H9 (cell line): Measurements from ENCODE around the gene DPEP3. TPM values are rescaled to one million over a fixed set of nuclear protein-coding genes. Genes with fewer than 3 reads are reported as not detected.

Experiments
- DNase-seq: peaks from one replicate; pipeline ENCODE4 v3.0.0-alpha.2; 2017
- H2AFZ ChIP-seq: one replicate; pipeline ENCODE4 v1.6.1; 2013; ENCODE audit warnings: mild to moderate bottlenecking, low read length, control low read depth, moderate library complexity
- H2AK5ac ChIP-seq: 2 replicates; pipeline ENCODE4 v1.6.1; 2013; ENCODE audit warnings: low read length, control low read depth, mixed read lengths; ENCODE audit not compliant: insufficient read length
- H2BK120ac ChIP-seq: one replicate; pipeline ENCODE4 v1.6.1; 2013; ENCODE audit warnings: low read depth, mild to moderate bottlenecking, low read length, control low read depth, inconsistent platforms; ENCODE audit not compliant: poor library complexity, severe bottlenecking
- H2BK12ac ChIP-seq: 2 replicates; pipeline ENCODE4 v1.6.1; 2013; ENCODE audit warnings: low read length, control low read depth, mixed read lengths, low read depth; ENCODE audit not compliant: insufficient read length
- H2BK15ac ChIP-seq: 2 replicates; pipeline ENCODE4 v1.6.1; 2013; ENCODE audit warnings: low read depth, low read length, control low read depth
- H2BK20ac ChIP-seq: one replicate; pipeline ENCODE4 v1.6.1; 2013; ENCODE audit warnings: low read depth, mild to moderate bottlenecking, low read length, control low read depth, inconsistent platforms; ENCODE audit not compliant: poor library complexity, severe bottlenecking
- H2BK5ac ChIP-seq: 2 replicates; pipeline ENCODE4 v1.6.1; 2013; ENCODE audit warnings: low read length, control low read depth, mixed read lengths; ENCODE audit not compliant: insufficient read length
- H3K14ac ChIP-seq: 2 replicates; pipeline ENCODE4 v1.6.1; 2013; ENCODE audit warnings: low read length, control low read depth; ENCODE audit not compliant: insufficient read depth
- H3K18ac ChIP-seq: 2 replicates; pipeline ENCODE4 v1.6.1; 2013; ENCODE audit warnings: low read depth, mild to moderate bottlenecking, mixed read lengths, low read length, control low read depth; ENCODE audit not compliant: insufficient read length
- H3K23ac ChIP-seq: 2 replicates; pipeline ENCODE4 v1.6.1; 2013; ENCODE audit warnings: low read length, control low read depth, mixed read lengths, low read depth; ENCODE audit not compliant: insufficient read length
- H3K23me2 ChIP-seq: 2 replicates; pipeline ENCODE4 v1.6.1; 2013; ENCODE audit warnings: low read depth, mild to moderate bottlenecking, mixed read lengths, low read length, control low read depth; ENCODE audit not compliant: insufficient read length, poor library complexity, severe bottlenecking
- H3K27ac ChIP-seq: 2 replicates; pipeline ENCODE4 v1.5.1; 2013; ENCODE audit warnings: low read length, control low read depth, mixed read lengths, low read depth; ENCODE audit not compliant: insufficient read length
- H3K27me3 ChIP-seq: 2 replicates; pipeline ENCODE4 v1.6.1; 2013; ENCODE audit warnings: low read length, control low read depth, inconsistent platforms; ENCODE audit not compliant: insufficient read depth
- H3K4ac ChIP-seq: 2 replicates; pipeline ENCODE4 v1.6.1; 2013; ENCODE audit warnings: low read depth, mild to moderate bottlenecking, control low read depth, inconsistent platforms, low read length, moderate library complexity
- H3K4me1 ChIP-seq: 2 replicates; pipeline ENCODE4 v1.6.1; 2013; ENCODE audit warnings: low read length, control low read depth, inconsistent platforms; ENCODE audit not compliant: insufficient read depth
- H3K4me2 ChIP-seq: 2 replicates; pipeline ENCODE4 v1.6.1; 2013; ENCODE audit warnings: low read length, control low read depth, mixed read lengths; ENCODE audit not compliant: insufficient read length, insufficient read depth
- H3K56ac ChIP-seq: 2 replicates; pipeline ENCODE4 v1.6.1; 2013; ENCODE audit warnings: low read depth, mild to moderate bottlenecking, mixed read lengths, low read length, control low read depth; ENCODE audit not compliant: insufficient read length
- H3K79me1 ChIP-seq: 2 replicates; pipeline ENCODE4 v1.6.1; 2013; ENCODE audit warnings: low read depth, mild to moderate bottlenecking, moderate library complexity, low read length, control low read depth, inconsistent platforms; ENCODE audit not compliant: insufficient read depth, poor library complexity, severe bottlenecking
- H3K79me2 ChIP-seq: 2 replicates; pipeline ENCODE4 v1.6.1; 2013; ENCODE audit warnings: low read length, control low read depth, inconsistent platforms; ENCODE audit not compliant: insufficient read depth
- H3K9ac ChIP-seq: 2 replicates; pipeline ENCODE4 v1.6.1; 2013; ENCODE audit warnings: low read length, control low read depth, mixed read lengths; ENCODE audit not compliant: insufficient read length; ENCODE audit errors: extremely low read depth
- H3K9me3 ChIP-seq: one replicate; pipeline ENCODE4 v1.6.1; 2013; ENCODE audit warnings: low read depth, low read length, inconsistent platforms; ENCODE audit not compliant: control insufficient read depth
- H3T11ph ChIP-seq: one replicate; pipeline ENCODE4 v1.6.1; 2013; ENCODE audit warnings: mild to moderate bottlenecking, low read length, control low read depth, inconsistent platforms
- H4K20me1 ChIP-seq: one replicate; pipeline ENCODE4 v1.6.1; 2013; ENCODE audit not compliant: control insufficient read depth, insufficient read length, insufficient read depth
- H4K5ac ChIP-seq: 2 replicates; pipeline ENCODE4 v1.6.1; 2013; ENCODE audit warnings: low read depth, mild to moderate bottlenecking, mixed read lengths, low read length, control low read depth; ENCODE audit not compliant: insufficient read length
- H4K8ac ChIP-seq: replicated peaks from 2 replicates; pipeline ENCODE4 v1.6.1; 2013; ENCODE audit warnings: low read length, control low read depth, mixed read lengths, low read depth; ENCODE audit not compliant: insufficient read length
- H4K91ac ChIP-seq: 2 replicates; pipeline ENCODE4 v1.6.1; 2013; ENCODE audit warnings: low read depth, mild to moderate bottlenecking, moderate library complexity, mixed read lengths, low read length, control low read depth; ENCODE audit not compliant: insufficient read length
- H3K27ac Mint-ChIP-seq, 3 experiments: 2 replicates in 2 of 3; 3 replicates in 1 of 3; pipeline ENCODE4 v1.8.0; 2020 to 2021; ENCODE audit warnings: mixed read lengths in 3 of 3, mild to moderate bottlenecking in 1 of 3, moderate library complexity in 1 of 3
- H3K27me3 Mint-ChIP-seq: 2 replicates; pipeline ENCODE4 v1.8.0; 2021; ENCODE audit warnings: low read depth, mild to moderate bottlenecking, moderate library complexity, mixed read lengths
- H3K36me3 Mint-ChIP-seq, 3 experiments: 2 replicates in 2 of 3; 3 replicates in 1 of 3; pipeline ENCODE4 v1.8.0; 2020 to 2021; ENCODE audit warnings: low read depth in 3 of 3, mixed read lengths in 3 of 3; ENCODE audit not compliant: insufficient read depth in 1 of 3
- H3K4me1 Mint-ChIP-seq, 2 experiments: 2 replicates each; pipeline ENCODE4 v1.8.0; 2020; ENCODE audit warnings: mixed read lengths in 2 of 2
- H3K4me3 Mint-ChIP-seq, 2 experiments: 2 replicates in 1 of 2; 3 replicates in 1 of 2; pipeline ENCODE4 v1.8.0; 2020 to 2021; ENCODE audit warnings: mild to moderate bottlenecking in 2 of 2, mixed read lengths in 2 of 2, moderate library complexity in 1 of 2
- H3K9me3 Mint-ChIP-seq, 2 experiments: 2 replicates in 1 of 2; 3 replicates in 1 of 2; pipeline ENCODE4 v1.8.0; 2020; ENCODE audit warnings: mild to moderate bottlenecking in 2 of 2, mixed read lengths in 2 of 2, moderate library complexity in 1 of 2
- CTCF ChIP-seq: fragments of 200-600 bp; sonication (generic); conservative IDR thresholded peaks from 3 replicates; pipeline ENCODE4 v1.8.0; 2021; ENCODE audit warnings: antibody characterized with exemption, mild to moderate bottlenecking
- WGBS: extraction: QIAGEN DNeasy Blood & Tissue Kit; methylation state at CpG from one replicate; pipeline ENCODE4 v1.1.7; 2013; ENCODE audit warnings: missing lambda C conversion rate, low lambda C conversion rate, mixed read lengths; ENCODE audit not compliant: insufficient read length; ENCODE audit errors: extremely low coverage; 5-methylcytosine and 5-hydroxymethylcytosine counted together
- total RNA-seq: library from RNA; stranded (reverse); gene quantifications from 2 replicates; pipeline ENCODE4 v1.2.1, GENCODE V29; 2021

DPEP3 gene
- total RNA-seq, 1 experiment from 2014 or later = 0.68 TPM

- peaks cover 18% of the 10 kb centered on the region for H3K23me2 ChIP-seq
- no peak within 1 kb of the TSS for H2BK5ac ChIP-seq
- no peak within 1 kb of the TSS for H2AFZ ChIP-seq
- no peak within 1 kb of the TSS for H2BK120ac ChIP-seq
- no peaks in the 10 kb centered on the region for H3K79me2 ChIP-seq
- no peak within 1 kb of the TSS for H2BK15ac ChIP-seq
- H3K9ac ChIP-seq = peak within 1 kb of the TSS; percentile 62
- Mint-ChIP-seq H3K27ac (peak within 1 kb of the TSS; percentile 96 to 99 (median 99)), H3K4me1 (peaks cover 20 to 23% of the 10 kb centered on the region in 2 experiments), H3K36me3 (peaks cover 0 to 35% (median 9%) of the 10 kb centered on the region in 3 experiments; a peak in 4 of 7 replicates), H3K9me3 (peaks cover 0 to 2% of the 10 kb centered on the region in 2 experiments; a peak in 2 of 5 replicates), H3K27me3 (peaks cover 10% of the 10 kb centered on the region), H3K4me3 (peak within 1 kb of the TSS; percentile 98 to 100)
- DNase-seq = no peak
- no peak within 1 kb of the TSS for H3T11ph ChIP-seq
- H3K4me2 ChIP-seq = peak within 1 kb of the TSS; percentile 79
- peak within 1 kb of the TSS; percentile 64 for H3K14ac ChIP-seq
- no peak within 1 kb of the TSS for H4K5ac ChIP-seq
- H2AK5ac ChIP-seq = no peak within 1 kb of the TSS
- H4K20me1 ChIP-seq = no peaks in the 10 kb centered on the region
- H3K27me3 ChIP-seq = no peaks in the 10 kb centered on the region
- no peaks in the 10 kb centered on the region for H3K79me1 ChIP-seq
- no peak within 1 kb of the TSS for H4K8ac ChIP-seq
- no peak within 1 kb of the TSS for H4K91ac ChIP-seq
- no peak for TF ChIP-seq CTCF
- H3K27ac ChIP-seq = no peak within 1 kb of the TSS
- H3K9me3 ChIP-seq = no peaks in the 10 kb centered on the region
- H2BK12ac ChIP-seq = no peak within 1 kb of the TSS
- H3K4me1 ChIP-seq = peaks cover 3% of the 10 kb centered on the region; the same call in 1 of the 2 replicates
- H2BK20ac ChIP-seq = no peak within 1 kb of the TSS
- H3K23ac ChIP-seq = no peak within 1 kb of the TSS
- peak within 1 kb of the TSS; percentile 18 for H3K18ac ChIP-seq
- no CpG with 5 or more reads among the region's 54 CpGs for WGBS
- no peak within 1 kb of the TSS for H3K4ac ChIP-seq
- no peak within 1 kb of the TSS for H3K56ac ChIP-seq
Measured at GRCh38 chr16:67936124-67936879, 44.0 kb downstream of the DPEP3 start, which contains the start of gene PSMB10. TSS of gene PSMB10 (minus strand) at chr16:67936850. CDS start at chr16:67936749, 101 bp downstream.
